GM23338 (cell line): ENCODE results near the gene COL4A3. TPM values are rescaled to one million over a fixed set of nuclear protein-coding genes. Genes with fewer than 3 reads are reported as not detected.

Source experiments
- ATAC-seq: fragments of 200-7000 bp; cut with Tn5 transposase; 3 replicates; pipeline ENCODE4 v1.9.1; 2020
- DNase-seq: peaks from one replicate; pipeline ENCODE4 v3.0.0-alpha.2; 2015; ENCODE audit warnings: low spot score
- H2AFZ ChIP-seq: fragments of 200-600 bp; sonication (generic); 2 replicates; pipeline ENCODE4 v1.8.0; 2016; ENCODE audit warnings: antibody characterized with exemption, mild to moderate bottlenecking, moderate library complexity
- H3F3A ChIP-seq: fragments of 200-600 bp; sonication (generic); replicated peaks from 2 replicates; pipeline ENCODE4 v1.8.0; 2017; ENCODE audit warnings: antibody characterized with exemption, mixed run types, low read depth
- H3K27ac ChIP-seq: fragments of 200-600 bp; sonication (generic); 2 replicates; pipeline ENCODE4 v1.6.1; 2016; ENCODE audit warnings: low read depth
- H3K27me3 ChIP-seq: fragments of 200-600 bp; sonication (generic); 2 replicates; pipeline ENCODE4 v1.8.0; 2016; ENCODE audit warnings: mild to moderate bottlenecking, mixed run types, moderate library complexity; ENCODE audit not compliant: insufficient read depth
- H3K36me3 ChIP-seq: fragments of 200-600 bp; sonication (generic); 2 replicates; pipeline ENCODE4 v1.8.0; 2016; ENCODE audit warnings: mild to moderate bottlenecking; ENCODE audit not compliant: insufficient read depth
- H3K4me1 ChIP-seq: fragments of 200-600 bp; sonication (generic); 2 replicates; pipeline ENCODE4 v1.8.0; 2016; ENCODE audit warnings: mild to moderate bottlenecking, moderate library complexity; ENCODE audit not compliant: insufficient read depth
- H3K4me2 ChIP-seq: fragments of 200-600 bp; sonication (generic); 2 replicates; pipeline ENCODE4 v1.7.1; 2017; ENCODE audit warnings: mixed run types
- H3K4me3 ChIP-seq: fragments of 200-600 bp; sonication (generic); 2 replicates; pipeline ENCODE4 v1.6.1; 2016; ENCODE audit warnings: mixed run types
- H3K79me2 ChIP-seq: fragments of 200-600 bp; sonication (generic); replicated peaks from 2 replicates; pipeline ENCODE4 v1.8.0; 2017; ENCODE audit warnings: mild to moderate bottlenecking; ENCODE audit not compliant: insufficient read depth
- H3K9me2 ChIP-seq: fragments of 200-600 bp; sonication (generic); 2 replicates; pipeline ENCODE4 v1.8.0; 2017; ENCODE audit not compliant: insufficient read depth
- H4K20me1 ChIP-seq: fragments of 200-600 bp; sonication (generic); replicated peaks from 2 replicates; pipeline ENCODE4 v1.8.0; 2017; ENCODE audit warnings: mild to moderate bottlenecking; ENCODE audit not compliant: insufficient read depth
- H3K27ac Mint-ChIP-seq: 2 replicates; pipeline ENCODE4 v1.8.0; 2020; ENCODE audit warnings: inconsistent platforms, mild to moderate bottlenecking, moderate library complexity, mixed read lengths
- H3K27me3 Mint-ChIP-seq: 3 replicates; pipeline ENCODE4 v1.8.0; 2022; ENCODE audit warnings: low read depth, mild to moderate bottlenecking, moderate library complexity, mixed read lengths, inconsistent platforms; ENCODE audit not compliant: insufficient read depth, poor library complexity
- H3K36me3 Mint-ChIP-seq: 3 replicates; pipeline ENCODE4 v1.8.0; 2021; ENCODE audit warnings: low read depth, mild to moderate bottlenecking, inconsistent platforms, moderate library complexity, mixed read lengths
- H3K4me1 Mint-ChIP-seq: 3 replicates; pipeline ENCODE4 v1.8.0; 2020; ENCODE audit warnings: mild to moderate bottlenecking, inconsistent platforms, mixed read lengths
- H3K4me3 Mint-ChIP-seq: 3 replicates; pipeline ENCODE4 v1.8.0; 2021; ENCODE audit warnings: moderate library complexity, mild to moderate bottlenecking, inconsistent platforms, mixed read lengths
- H3K9me3 Mint-ChIP-seq: 3 replicates; pipeline ENCODE4 v1.8.0; 2020; ENCODE audit warnings: moderate library complexity, mild to moderate bottlenecking, inconsistent platforms, mixed read lengths
- CREB1 ChIP-seq: fragments of 250-450 bp; sonication (Bioruptor Pico); IDR thresholded peaks from 2 replicates; pipeline ENCODE4 v1.5.0; 2020; ENCODE audit warnings: low read depth, mild to moderate bottlenecking, moderate library complexity
- CTCF ChIP-seq, 2 experiments: fragments of 200-600 bp in 1 of 2; sonication (generic) in 1 of 2; conservative IDR thresholded peaks; 2 replicates each; pipeline versions ENCODE4 v1.5.1 to v1.6.1; 2016 to 2017; ENCODE audit warnings: antibody characterized with exemption in 2 of 2, low read depth in 2 of 2, mild to moderate bottlenecking in 2 of 2, moderate library complexity in 1 of 2
- EZH2 ChIP-seq: fragments of 200-600 bp; sonication (generic); IDR thresholded peaks from one replicate; pipeline ENCODE4 v1.8.0; 2017; ENCODE audit warnings: antibody characterized with exemption, mild to moderate bottlenecking, low read depth; ENCODE audit not compliant: unreplicated experiment
- NANOG ChIP-seq: IDR thresholded peaks from 2 replicates; pipeline ENCODE4 v1.6.1; 2016; ENCODE audit warnings: antibody characterized with exemption, borderline replicate concordance
- STAT1 ChIP-seq: IDR thresholded peaks from one replicate; pipeline ENCODE4 v1.6.1; 2016; ENCODE audit warnings: antibody characterized with exemption; ENCODE audit not compliant: unreplicated experiment
- ZNF114 ChIP-seq: fragments of 250-450 bp; sonication (Bioruptor Pico); IDR thresholded peaks from 2 replicates; pipeline ENCODE4 v1.5.0; 2020; ENCODE audit warnings: mild to moderate bottlenecking, moderate library complexity
- ZNF331 ChIP-seq: fragments of 250-450 bp; sonication (Bioruptor Pico); IDR thresholded peaks from 2 replicates; pipeline ENCODE4 v1.5.0; 2020; ENCODE audit warnings: low read depth, mild to moderate bottlenecking, moderate library complexity
- polyA plus RNA-seq: library from polyadenylated mRNA; unstranded; fragments of >200 nt; fragmentation: Nextera tagmentation; extraction: Ambion mirVana; gene quantifications from 2 replicates; pipeline ENCODE4 v1.2.1, GENCODE V29; 2016
- total RNA-seq: library from RNA; depleted of rRNA; stranded (reverse); fragments of >200 nt; shearing (Covaris generic); gene quantifications from 2 replicates; pipeline ENCODE4 v1.2.3, GENCODE V29; 2014
- TF ChIP-seq, protein P1 (sequence below): fragments of 250-450 bp; sonication (Bioruptor Pico); IDR thresholded peaks from 2 replicates; pipeline ENCODE4 v1.5.0; 2020; ENCODE audit warnings: mild to moderate bottlenecking, moderate library complexity
- TF ChIP-seq, protein P2 (sequence below): IDR thresholded peaks from 2 replicates; pipeline ENCODE4 v1.6.1; 2016; ENCODE audit warnings: antibody characterized with exemption

The COL4A3 gene
- total and polyA plus RNA-seq, 2 experiments from 2014 or later = 1.1 to 3.5 TPM

DNA sequence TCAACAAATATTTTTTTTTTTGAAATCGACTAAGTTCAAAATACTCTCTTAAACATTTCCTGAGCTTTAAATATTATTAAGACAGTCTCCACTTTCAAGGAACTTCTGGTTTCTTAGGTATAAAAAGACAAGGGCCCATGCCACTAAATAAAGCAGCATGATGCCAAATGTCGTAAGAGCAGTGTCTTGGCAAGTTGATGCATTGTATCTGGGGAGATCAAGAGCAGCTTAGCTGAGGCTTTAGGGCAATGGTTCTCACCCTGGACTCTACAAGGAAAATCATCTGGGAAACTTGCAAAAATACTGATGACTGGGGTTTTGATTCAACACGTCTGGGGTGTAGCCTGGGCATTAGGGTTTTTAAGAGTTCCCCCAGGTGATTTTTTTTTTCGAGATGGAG lies 41.3 kb downstream of the COL4A3 start:
- Mint-ChIP-seq H3K9me3 (no peaks in the 10 kb centered on the region), H3K27me3 (peaks cover 40% of the 10 kb centered on the region), H3K36me3 (no peaks in the 10 kb centered on the region), H3K4me1 (peaks cover 24% of the 10 kb centered on the region), H3K4me3 (no peak overlapping the region), H3K27ac (no peak overlapping the region)
- H3K36me3 ChIP-seq = no peaks in the 10 kb centered on the region
- H3K27ac ChIP-seq = no peak overlapping the region
- H3K4me1 ChIP-seq = peaks cover 8% of the 10 kb centered on the region
- no peak for TF ChIP-seq ZNF114
- no peak for TF ChIP-seq ZNF331 (CRISPR knock-in tag)
- TF ChIP-seq EZH2 = no peak
- no peak for TF ChIP-seq NANOG
- no peak for TF ChIP-seq CREB1
- ATAC-seq (no peak), DNase-seq (no peak)
- no peaks in the 10 kb centered on the region for H4K20me1 ChIP-seq
- no peaks in the 10 kb centered on the region for H3F3A ChIP-seq
- no peak overlapping the region for H3K4me2 ChIP-seq
- peaks cover 22% of the 10 kb centered on the region; the same call in 1 of the 2 replicates for H3K27me3 ChIP-seq
- H2AFZ ChIP-seq = no peak overlapping the region
- H3K9me2 ChIP-seq = no peaks in the 10 kb centered on the region
- no peaks in the 10 kb centered on the region for H3K79me2 ChIP-seq
- H3K4me3 ChIP-seq = no peak overlapping the region

- Mint-ChIP-seq H3K36me3 (no peaks in the 10 kb centered on the region), H3K27ac (no peak overlapping the region)
- H3K4me3 ChIP-seq = no peak overlapping the region
- no peak for TF ChIP-seq ZNF331 (CRISPR knock-in tag)
- no peak for TF ChIP-seq STAT1
- no peak for TF ChIP-seq NANOG
- no peak for TF ChIP-seq CTCF (conservative IDR thresholded peaks at IDR 0.05; ENCODE audit: low read depth in 2 of 2)
- TF ChIP-seq EZH2 = no peak
- TF ChIP-seq, protein P1, sequence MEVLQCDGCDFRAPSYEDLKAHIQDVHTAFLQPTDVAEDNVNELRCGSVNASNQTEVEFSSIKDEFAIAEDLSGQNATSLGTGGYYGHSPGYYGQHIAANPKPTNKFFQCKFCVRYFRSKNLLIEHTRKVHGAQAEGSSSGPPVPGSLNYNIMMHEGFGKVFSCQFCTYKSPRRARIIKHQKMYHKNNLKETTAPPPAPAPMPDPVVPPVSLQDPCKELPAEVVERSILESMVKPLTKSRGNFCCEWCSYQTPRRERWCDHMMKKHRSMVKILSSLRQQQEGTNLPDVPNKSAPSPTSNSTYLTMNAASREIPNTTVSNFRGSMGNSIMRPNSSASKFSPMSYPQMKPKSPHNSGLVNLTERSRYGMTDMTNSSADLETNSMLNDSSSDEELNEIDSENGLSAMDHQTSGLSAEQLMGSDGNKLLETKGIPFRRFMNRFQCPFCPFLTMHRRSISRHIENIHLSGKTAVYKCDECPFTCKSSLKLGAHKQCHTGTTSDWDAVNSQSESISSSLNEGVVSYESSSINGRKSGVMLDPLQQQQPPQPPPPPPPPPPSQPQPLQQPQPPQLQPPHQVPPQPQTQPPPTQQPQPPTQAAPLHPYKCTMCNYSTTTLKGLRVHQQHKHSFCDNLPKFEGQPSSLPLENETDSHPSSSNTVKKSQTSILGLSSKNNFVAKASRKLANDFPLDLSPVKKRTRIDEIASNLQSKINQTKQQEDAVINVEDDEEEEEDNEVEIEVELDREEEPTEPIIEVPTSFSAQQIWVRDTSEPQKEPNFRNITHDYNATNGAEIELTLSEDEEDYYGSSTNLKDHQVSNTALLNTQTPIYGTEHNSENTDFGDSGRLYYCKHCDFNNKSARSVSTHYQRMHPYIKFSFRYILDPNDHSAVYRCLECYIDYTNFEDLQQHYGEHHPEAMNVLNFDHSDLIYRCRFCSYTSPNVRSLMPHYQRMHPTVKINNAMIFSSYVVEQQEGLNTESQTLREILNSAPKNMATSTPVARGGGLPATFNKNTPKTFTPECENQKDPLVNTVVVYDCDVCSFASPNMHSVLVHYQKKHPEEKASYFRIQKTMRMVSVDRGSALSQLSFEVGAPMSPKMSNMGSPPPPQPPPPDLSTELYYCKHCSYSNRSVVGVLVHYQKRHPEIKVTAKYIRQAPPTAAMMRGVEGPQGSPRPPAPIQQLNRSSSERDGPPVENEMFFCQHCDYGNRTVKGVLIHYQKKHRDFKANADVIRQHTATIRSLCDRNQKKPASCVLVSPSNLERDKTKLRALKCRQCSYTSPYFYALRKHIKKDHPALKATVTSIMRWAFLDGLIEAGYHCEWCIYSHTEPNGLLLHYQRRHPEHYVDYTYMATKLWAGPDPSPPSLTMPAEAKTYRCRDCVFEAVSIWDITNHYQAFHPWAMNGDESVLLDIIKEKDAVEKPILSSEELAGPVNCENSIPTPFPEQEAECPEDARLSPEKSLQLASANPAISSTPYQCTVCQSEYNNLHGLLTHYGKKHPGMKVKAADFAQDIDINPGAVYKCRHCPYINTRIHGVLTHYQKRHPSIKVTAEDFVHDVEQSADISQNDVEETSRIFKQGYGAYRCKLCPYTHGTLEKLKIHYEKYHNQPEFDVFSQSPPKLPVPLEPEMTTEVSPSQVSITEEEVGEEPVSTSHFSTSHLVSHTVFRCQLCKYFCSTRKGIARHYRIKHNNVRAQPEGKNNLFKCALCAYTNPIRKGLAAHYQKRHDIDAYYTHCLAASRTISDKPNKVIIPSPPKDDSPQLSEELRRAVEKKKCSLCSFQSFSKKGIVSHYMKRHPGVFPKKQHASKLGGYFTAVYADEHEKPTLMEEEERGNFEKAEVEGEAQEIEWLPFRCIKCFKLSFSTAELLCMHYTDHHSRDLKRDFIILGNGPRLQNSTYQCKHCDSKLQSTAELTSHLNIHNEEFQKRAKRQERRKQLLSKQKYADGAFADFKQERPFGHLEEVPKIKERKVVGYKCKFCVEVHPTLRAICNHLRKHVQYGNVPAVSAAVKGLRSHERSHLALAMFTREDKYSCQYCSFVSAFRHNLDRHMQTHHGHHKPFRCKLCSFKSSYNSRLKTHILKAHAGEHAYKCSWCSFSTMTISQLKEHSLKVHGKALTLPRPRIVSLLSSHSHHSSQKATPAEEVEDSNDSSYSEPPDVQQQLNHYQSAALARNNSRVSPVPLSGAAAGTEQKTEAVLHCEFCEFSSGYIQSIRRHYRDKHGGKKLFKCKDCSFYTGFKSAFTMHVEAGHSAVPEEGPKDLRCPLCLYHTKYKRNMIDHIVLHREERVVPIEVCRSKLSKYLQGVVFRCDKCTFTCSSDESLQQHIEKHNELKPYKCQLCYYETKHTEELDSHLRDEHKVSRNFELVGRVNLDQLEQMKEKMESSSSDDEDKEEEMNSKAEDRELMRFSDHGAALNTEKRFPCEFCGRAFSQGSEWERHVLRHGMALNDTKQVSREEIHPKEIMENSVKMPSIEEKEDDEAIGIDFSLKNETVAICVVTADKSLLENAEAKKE (CRISPR knock-in tag) = no peak
- no peak for TF ChIP-seq ZNF114
- TF ChIP-seq, protein P2, sequence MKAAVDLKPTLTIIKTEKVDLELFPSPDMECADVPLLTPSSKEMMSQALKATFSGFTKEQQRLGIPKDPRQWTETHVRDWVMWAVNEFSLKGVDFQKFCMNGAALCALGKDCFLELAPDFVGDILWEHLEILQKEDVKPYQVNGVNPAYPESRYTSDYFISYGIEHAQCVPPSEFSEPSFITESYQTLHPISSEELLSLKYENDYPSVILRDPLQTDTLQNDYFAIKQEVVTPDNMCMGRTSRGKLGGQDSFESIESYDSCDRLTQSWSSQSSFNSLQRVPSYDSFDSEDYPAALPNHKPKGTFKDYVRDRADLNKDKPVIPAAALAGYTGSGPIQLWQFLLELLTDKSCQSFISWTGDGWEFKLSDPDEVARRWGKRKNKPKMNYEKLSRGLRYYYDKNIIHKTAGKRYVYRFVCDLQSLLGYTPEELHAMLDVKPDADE = no peak
Measured at GRCh38 chr2:227206406-227206805, 42.0 kb downstream of the COL4A3 start.

More at GRCh38 chr2:227206406-227206805, 42.0 kb downstream of the COL4A3 start:
- Histone ChIP-seq H3F3A (no peaks in the 10 kb centered on the region), H3K79me2 (no peaks in the 10 kb centered on the region), H2AFZ (no peak overlapping the region), H3K4me1 (peaks cover 8% of the 10 kb centered on the region), H3K27ac (no peak overlapping the region), H3K27me3 (peaks cover 22% of the 10 kb centered on the region; the same call in 1 of the 2 replicates), H4K20me1 (no peaks in the 10 kb centered on the region), H3K36me3 (no peaks in the 10 kb centered on the region), H3K9me2 (no peaks in the 10 kb centered on the region), H3K4me2 (no peak overlapping the region)
- peak; percentile 19 for DNase-seq
- H3K4me3 Mint-ChIP-seq = no peak overlapping the region
- peaks cover 43% of the 10 kb centered on the region for H3K27me3 Mint-ChIP-seq
- no peaks in the 10 kb centered on the region for H3K9me3 Mint-ChIP-seq
- no peak for ATAC-seq
- peaks cover 24% of the 10 kb centered on the region for H3K4me1 Mint-ChIP-seq
